Measurements from ENCODE around the gene UFC1.

The UFC1 gene

DNA sequence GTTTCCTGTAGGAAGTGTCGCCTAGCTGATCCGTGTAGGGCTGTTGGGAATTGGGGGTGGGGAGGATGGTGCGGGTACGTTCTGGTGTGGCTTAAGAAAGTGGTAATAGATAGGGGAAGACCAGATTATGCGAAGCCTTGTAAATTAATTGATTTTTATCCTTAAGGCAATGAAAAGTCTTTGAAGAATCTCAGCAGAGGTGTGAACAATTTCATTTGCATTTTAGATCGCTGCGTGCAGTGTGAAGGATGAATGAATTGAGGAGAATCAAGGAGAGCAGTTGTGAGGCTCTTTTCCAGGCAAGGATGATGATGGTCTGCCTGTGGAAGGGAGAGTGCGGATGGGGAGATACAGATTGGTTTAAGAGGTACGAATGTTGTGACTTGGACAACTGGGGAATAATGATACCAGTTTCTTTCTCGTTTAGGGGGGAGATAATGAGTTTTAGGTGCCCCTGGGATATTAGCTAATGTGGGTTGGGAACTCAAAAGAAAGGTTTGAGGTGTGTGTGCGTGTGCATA lies 20.5 kb upstream of the UFC1 start:
- no peak for DNase-seq (ENCODE audit: low read depth in 3 of 3)

DNA sequence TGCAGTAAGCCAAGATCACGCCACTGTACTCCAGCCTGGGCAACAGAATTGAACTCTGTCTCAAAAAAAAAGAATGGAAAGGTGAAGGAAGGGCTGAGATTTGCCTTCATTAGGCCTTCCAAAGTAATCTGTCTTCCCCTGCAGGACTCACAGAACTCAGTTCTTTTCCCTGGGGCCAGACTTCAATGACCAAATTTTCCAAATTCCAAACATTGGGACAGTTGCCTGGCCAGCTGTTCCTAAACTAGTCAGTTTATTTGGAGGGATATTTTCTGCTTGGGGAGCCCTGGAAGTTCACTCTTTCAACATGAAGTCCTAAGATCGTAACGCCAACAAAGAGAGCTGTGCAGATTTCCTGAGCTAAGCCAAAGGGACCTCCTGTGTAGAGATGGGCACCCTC lies 15.9 kb upstream of the UFC1 start:
- no peak for DNase-seq (ENCODE audit: low read depth in 3 of 3)

DNA sequence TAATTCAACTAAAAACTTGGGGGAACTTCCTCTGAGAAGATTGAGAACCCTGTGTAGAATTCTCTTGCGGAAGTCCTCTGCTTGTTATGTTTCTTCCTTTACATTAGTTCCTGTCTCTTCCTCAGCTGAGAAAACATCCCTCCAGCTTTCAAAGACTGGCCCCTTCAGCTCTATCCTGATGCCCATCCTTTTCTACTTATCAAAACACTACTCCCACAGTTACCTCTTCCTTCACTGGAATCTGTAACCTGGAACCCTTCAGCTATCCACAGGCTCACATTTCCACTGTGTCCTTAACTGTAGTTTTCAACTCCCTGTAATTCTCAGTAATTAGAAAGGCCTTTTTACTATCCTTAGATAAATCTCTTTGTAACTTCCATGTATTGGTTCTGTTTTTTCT lies 15.3 kb upstream of the UFC1 start:
- no peak for DNase-seq (ENCODE audit: low read depth in 3 of 3)

DNA sequence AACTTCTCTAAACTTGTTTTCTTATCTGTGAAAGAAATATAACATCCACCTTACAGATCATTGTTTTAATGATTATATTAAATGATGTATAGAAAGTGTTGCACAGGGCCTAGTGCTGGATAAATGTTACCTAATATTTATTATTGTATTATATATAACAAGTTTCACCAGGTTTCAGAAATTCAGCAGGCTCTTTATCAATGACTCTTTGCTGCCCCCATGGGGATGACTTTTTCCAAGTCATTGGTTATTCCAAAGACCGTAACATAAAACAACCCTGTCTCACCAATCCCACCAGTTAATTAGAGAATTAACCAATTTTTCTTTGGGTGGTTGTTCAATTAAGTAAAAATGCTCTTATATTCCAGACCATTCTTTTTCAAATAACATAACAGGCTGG lies 14.0 kb upstream of the UFC1 start:
- DNase-seq (ENCODE audit: low read depth in 3 of 3), result peak in 1 of 3 experiments; percentile 34

DNA sequence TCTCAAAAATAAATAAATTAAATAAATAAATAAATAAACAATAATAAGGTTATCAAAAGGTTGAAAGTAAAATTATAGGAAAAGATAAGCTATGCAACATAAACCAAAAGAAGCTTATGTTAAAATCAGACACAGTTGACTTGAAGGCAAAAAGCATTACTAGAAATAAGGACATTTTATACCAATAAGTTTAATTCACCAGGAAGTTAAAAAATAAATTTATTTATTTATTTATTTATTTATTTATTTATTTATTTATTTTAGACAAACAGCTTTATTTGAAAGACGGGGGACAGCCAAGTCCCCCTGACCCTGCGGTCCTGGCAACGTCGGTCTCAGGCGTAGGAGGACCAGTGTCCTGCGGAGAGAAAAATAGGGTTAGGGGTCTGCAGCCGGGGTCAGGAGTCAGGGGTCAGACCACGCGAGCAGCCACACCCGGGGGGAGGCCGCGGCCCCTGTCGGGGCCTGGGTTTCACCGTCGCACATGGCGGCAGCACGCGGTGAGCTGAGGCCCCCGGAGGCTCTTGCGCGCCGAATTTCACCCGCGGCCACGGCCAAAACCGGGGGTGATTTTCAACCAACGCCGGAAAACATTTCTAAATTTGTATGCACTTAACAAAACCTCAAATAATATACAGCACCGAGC lies 12.9 kb upstream of the UFC1 start:
- DNase-seq (ENCODE audit: low read depth in 3 of 3), result no peak

DNA sequence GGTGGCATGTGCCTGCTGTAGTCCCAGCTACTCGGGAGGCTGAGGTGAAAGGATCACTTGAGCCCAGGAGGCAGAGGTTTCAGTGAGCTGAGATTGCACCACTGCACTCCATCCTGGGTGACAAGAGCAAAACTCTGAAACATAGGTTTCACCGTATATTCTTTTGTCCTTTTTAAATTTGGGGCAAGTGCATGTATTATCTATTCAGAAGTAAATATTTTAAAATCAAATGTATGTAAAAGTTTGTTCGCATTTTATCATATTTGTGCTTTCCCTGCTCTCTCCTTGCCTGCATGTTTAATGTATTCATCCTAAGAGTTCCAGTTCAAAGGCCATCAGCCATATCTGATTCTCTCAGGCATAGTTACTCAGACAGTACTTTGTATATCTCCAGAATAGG lies 7.9 kb upstream of the UFC1 start:
- no peak for DNase-seq (ENCODE audit: low read depth in 3 of 3)

DNA sequence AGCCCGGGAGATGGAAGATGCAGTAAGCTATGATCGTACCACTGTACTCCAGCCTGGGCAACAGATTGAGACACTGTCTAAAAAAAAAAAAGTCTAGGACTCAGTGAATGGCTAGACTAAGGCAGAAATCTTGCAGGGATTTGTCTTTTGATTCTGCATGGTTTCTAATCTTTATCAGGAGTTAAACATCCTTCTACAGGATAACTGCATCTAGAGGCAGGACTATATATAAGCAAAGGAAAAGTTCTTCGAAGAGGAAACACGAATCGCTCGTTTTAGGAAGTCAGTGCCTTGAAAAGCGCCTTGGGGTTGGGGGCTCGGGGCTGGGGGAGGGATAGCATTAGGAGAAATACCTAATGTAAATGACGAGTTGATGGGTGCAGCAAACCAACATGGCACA lies 602 bp upstream of the UFC1 start:
- DNase-seq (ENCODE audit: low read depth in 3 of 3), result no peak

DNA sequence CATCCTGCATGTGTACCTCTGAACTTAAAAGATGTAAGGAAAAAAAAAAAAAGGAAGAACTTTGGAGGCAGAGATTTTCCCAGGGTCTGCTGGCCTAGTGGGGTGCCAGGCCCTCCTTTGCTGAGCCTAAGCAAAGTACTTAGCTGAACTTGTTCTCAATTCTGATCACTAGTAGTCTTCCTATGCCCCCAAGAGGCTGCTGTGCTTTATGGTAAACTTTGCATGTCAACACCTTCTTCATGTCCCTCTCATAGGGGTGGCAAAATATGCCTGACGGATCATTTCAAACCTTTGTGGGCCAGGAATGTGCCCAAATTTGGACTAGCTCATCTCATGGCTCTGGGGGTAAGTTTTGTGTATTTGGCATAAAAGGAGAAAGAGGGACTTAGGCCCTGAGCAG lies 4.1 kb downstream of the UFC1 start:
- no peak for DNase-seq (ENCODE audit: low read depth in 3 of 3)

DNA sequence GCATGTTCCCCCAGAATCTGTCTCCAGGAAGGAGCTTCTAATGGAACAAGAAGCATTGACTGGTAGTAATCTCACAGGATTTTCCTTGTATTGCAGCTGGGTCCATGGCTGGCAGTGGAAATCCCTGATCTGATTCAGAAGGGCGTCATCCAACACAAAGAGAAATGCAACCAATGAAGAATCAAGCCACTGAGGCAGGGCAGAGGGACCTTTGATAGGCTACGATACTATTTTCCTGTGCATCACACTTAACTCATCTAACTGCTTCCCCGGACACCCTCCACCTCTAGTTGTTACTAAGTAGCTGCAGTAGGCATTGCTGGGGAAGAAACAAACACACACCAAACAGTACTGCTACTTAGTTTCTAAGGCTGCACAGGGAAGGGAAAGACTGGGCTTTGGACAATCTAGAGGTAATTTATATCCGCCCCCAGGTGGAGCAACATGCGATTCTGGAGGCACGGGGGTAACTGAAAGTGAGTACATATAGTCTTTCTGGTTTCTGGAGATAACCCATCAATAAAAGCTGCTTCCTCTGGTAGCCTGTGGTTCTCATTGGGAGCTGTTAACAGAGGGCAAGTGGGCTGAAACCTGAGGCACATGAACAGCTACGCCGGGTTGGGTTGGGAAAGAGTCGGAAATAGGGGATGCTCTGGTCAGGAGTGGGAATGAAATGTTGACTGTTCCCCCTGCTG lies 4.7 kb downstream of the UFC1 start:
- no peak for DNase-seq (ENCODE audit: low read depth in 3 of 3)

DNA sequence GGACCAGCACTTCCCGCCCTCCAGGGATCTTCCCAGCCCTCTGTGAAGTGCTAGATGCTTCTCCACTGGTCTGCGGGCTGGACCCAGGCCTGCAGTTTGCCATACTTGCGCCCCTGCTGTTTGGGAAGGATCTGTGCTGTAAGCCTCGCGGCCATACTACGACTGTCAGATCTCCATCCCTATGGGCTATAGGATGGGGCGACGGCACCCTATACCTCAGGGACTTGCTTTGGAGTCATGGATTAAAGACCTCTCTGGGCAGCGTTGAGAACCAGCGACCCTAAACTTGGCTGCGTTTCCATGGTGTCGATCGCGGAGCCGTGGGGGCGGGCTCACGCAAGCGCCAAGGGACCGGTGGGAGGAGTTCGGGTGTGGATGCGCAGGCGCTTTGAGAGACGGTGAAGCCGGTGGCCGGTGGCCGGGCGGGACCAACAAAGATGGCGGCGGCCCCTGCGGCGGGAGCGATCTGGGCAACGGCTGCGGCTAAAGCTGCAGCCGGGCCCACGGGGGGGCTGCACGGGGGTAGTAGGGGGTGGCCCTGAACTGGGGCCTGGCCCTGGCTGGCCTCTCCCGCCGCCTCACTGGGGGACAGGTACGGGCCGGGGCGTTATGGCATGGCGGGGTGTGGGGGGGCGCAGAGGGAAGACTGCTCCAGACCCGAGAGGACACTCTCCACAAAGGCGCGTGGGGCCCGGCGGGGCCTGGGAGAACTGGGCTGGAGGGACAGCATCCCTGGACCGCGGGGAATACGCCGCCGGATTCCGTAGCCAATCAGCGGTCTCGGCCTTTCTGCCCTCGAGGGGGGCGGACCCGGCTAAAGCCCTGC lies 5.5 kb downstream of the UFC1 start, which contains the start of gene USP21:
USP21 (plus strand) TSS at position 414 of the 826 bp plus-strand sequence. CDS start 1,141 bp downstream, outside the sequence.
- DNase-seq (ENCODE audit: low read depth in 3 of 3), result peak; percentile 85 to 87 (median 87)

DNA sequence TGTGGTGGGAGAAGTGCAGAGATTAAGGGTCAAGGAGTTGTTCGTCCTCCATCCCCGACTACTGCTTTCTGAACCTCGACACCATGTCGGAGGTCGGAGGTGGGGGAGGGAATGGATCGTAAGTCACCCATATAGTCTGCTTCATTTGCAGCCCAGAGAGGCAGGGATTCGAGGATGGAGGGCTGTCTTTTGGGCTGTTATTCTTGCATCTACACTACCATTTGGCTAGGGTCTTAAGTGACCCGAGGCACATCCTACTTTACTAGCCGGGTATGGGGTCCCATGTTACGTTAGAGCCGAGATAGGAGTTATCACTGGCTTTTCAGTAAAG lies 6.1 kb downstream of the UFC1 start:
- DNase-seq (ENCODE audit: low read depth in 3 of 3), result no peak

DNA sequence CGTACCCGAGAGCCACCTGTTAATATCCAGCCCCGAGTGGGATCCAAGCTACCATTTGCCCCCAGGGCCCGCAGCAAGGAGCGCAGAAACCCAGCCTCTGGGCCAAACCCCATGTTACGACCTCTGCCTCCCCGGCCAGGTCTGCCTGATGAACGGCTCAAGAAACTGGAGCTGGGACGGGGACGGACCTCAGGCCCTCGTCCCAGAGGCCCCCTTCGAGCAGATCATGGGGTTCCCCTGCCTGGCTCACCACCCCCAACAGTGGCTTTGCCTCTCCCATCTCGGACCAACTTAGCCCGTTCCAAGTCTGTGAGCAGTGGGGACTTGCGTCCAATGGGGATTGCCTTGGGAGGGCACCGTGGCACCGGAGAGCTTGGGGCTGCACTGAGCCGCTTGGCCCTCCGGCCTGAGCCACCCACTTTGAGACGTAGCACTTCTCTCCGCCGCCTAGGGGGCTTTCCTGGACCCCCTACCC lies 6.9 kb downstream of the UFC1 start:
- DNase-seq (ENCODE audit: low read depth in 3 of 3), result no peak

DNA sequence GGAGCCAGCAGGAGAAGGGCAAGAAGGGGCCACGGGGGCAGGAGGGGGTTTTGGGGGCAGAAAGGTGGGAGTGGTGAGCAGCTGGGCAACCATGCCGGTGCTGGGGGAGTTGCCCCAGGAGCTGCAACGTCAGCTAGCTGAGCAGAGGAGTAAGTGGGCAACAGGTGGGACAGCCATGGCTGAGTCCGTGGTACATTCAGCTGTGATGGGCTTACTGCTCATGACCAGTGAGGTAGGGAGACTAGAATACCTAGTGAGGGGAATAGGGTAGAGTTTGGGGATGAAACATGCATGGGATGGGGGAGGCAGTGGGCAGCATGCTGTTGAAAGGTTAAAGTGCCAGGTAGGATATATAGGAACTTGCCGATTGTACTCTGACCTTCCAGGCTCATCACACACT lies 7.9 kb downstream of the UFC1 start:
- DNase-seq (ENCODE audit: low read depth in 3 of 3), result no peak

DNA sequence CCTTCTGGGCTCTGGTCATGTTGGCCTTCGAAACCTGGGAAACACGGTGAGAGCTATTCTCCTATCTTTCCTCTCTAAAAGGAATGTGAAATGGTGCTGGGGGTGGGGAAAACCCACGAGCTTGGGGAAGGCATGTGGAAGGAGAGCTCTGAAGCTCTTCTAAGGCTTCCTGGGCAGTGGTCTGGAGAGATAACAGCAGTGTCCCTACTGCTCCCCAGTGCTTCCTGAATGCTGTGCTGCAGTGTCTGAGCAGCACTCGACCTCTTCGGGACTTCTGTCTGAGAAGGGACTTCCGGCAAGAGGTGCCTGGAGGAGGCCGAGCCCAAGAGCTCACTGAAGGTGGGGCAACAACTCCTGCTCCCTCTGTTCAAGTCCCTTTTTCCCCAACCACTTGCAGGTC lies 8.3 kb downstream of the UFC1 start:
- DNase-seq (ENCODE audit: low read depth in 3 of 3), result no peak

DNA sequence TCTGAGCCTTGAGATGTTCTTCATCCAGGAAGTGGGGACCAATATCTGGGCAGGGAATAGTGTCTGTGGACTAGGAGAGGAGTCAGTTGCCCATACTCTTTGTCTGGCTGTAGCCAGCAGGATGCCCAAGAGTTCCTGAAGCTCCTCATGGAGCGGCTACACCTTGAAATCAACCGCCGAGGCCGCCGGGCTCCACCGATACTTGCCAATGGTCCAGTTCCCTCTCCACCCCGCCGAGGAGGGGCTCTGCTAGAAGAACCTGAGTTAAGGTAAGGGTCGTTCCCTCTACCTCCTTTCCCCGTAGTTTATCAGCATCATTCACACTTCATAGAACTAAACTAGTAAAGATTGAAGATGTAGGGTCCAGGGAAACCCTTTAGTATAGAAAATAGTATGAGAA lies 9.0 kb downstream of the UFC1 start:
- DNase-seq (ENCODE audit: low read depth in 3 of 3), result no peak

DNA sequence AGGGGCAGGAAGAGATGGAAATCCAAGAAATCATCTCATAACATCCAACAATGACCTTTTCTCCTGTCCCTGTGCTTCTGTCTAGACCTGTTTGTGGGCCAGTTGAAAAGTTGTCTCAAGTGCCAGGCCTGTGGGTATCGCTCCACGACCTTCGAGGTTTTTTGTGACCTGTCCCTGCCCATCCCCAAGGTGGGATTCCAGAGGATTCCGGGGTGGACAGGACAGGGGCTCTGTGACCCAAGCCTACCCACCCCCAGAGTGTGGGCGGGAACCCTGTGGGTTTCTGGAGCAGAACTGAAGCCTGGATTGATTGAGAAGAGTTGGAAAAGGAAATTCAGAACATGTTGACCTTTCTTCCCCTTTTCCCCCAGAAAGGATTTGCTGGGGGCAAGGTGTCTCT lies 10.0 kb downstream of the UFC1 start:
- DNase-seq (ENCODE audit: low read depth in 3 of 3), result no peak

DNA sequence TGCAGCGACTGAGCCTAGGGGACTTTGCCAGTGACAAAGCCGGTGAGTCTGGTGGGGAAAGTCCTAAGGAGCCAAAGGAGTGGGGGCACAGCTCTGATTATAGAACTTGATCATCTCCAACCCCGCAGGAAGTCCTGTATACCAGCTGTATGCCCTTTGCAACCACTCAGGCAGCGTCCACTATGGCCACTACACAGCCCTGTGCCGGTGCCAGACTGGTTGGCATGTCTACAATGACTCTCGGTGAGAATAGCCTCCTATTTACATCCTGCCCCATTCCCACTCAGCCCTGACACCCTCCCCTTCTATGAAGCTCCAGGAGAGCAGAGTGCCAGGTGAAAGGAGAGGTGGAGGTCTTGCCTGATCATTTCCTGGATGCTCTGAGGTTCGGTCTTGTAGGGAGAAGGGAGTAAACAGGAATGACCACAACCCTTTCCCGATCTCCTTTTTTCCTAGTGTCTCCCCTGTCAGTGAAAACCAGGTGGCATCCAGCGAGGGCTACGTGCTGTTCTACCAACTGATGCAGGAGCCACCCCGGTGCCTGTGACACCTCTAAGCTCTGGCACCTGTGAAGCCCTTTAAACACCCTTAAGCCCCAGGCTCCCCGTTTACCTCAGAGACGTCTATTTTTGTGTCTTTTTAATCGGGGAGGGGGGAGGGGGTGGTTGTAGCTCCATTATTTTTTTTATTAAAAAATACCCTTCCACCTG lies 11.3 kb downstream of the UFC1 start:
- no peak for DNase-seq (ENCODE audit: low read depth in 3 of 3)

DNA sequence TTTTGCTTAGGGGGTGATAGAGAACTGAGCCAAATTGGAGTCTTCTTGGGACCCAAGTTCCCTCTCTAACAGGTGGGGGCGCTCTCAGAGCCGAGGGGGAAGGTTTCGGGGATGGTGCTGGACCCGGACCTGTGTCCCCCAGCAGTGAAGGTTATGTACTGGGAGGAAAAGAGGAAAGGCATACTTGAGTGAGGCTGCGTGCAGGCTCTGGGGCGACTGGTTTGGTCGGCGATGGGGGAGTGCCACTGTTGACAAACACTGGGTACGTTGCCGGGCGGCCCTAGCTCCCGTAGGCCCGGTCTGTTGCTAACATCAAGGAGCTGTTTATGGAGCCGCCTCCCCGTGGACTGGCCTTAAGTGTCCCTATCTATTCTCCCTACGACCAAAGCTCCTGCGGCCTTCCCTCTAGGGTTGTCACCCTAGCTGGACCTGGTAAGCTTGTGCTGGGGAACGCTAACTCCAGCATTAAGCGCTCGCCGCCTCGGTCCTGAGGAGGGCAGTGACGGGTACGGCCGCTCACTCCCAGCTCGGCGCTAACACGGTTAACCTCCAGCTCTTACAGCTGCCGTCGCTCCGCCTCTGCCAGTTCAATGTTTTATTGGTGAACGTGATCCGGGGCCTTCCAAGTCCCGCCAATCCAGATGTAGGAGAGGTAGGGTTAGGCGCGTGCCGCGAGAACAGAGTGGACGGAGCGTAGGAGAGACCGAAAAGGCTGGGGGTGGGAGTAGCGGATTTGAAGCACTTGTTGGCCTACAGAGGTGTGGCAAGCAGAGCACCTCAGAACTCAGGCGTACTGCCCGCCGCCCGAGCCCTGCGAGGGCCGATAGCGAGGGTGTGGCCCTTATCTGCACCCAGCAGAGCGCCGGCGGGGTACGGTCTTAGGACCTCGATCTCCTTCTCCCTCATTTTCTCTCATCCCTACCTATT lies 12.2 kb downstream of the UFC1 start, which contains the start of gene PPOX:
PPOX (plus strand) TSS at position 685 of the 927 bp plus-strand sequence. CDS start 422 bp downstream, outside the sequence.
- DNase-seq (ENCODE audit: low read depth in 3 of 3), result peak; percentile 65 to 82 (median 77)

DNA sequence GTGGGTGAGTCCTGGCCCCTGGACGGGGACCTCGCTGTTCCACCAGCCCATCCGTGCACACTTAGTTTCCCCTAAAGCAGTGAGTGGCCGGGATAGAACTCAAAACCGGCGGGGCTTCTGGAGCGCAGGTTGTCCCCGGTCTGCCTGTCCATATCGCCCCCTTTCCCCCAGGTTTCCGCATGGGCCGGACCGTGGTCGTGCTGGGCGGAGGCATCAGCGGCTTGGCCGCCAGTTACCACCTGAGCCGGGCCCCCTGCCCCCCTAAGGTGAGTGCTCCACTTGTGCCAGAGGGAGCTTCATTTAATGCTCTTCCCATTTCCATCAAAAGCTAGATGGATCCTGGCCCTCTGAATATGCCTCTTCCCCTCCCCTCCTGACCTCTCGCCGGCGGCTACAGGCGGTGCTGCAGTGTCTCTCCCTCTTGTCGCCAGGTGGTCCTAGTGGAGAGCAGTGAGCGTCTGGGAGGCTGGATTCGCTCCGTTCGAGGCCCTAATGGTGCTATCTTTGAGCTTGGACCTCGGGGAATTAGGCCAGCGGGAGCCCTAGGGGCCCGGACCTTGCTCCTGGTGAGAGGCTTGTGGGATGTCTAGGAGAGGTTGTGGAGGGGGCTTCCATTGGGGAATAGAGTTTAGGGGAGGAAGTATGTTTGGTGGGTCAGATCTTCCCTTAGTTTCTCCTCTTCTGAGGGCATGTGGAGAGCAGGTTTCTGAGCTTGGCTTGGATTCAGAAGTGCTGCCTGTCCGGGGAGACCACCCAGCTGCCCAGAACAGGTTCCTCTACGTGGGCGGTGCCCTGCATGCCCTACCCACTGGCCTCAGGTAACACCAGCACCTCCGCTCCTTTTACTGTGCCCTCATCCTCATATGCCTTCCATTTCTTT lies 13.1 kb downstream of the UFC1 start:
- no peak for DNase-seq (ENCODE audit: low read depth in 3 of 3)

DNA sequence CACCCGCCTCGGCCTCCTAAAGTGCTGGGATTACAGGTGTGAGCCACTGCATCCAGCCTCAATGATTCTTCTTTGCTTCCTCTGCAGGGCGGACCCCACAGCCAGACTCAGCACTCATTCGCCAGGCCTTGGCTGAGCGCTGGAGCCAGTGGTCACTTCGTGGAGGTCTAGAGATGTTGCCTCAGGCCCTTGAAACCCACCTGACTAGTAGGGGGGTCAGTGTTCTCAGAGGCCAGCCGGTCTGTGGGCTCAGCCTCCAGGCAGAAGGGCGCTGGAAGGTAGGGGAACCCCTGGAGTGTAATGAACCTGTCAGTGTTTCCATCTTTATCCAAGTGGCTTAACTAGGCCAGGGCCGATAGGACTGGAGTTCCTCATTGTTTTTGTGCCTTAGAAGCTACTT lies 15.1 kb downstream of the UFC1 start:
- no peak for DNase-seq (ENCODE audit: low read depth in 3 of 3)

Measured in stimulated activated CD4-positive, alpha-beta T cell treated with anti-CD3 and anti-CD28 coated beads, TNF-alpha, amount 100 ng/mL, for 4 hours (primary cell).